GM23248 (cell line): Measurements from ENCODE around the gene TPM4. TPM values are rescaled to one million over a fixed set of nuclear protein-coding genes. Genes with fewer than 3 reads are reported as not detected.

ENCODE experiments used
- DNase-seq: peaks from one replicate; pipeline ENCODE4 v3.0.0-alpha.2; 2015
- H2AFZ ChIP-seq: fragments of 200-600 bp; sonication (generic); 2 replicates; pipeline ENCODE4 v1.6.1; 2016; ENCODE audit warnings: antibody characterized with exemption
- H3F3A ChIP-seq: fragments of 200-600 bp; sonication (generic); 2 replicates; pipeline ENCODE4 v1.6.1; 2016; ENCODE audit warnings: mild to moderate bottlenecking, antibody characterized with exemption, mixed run types; ENCODE audit not compliant: insufficient read depth
- H3K27ac ChIP-seq: fragments of 200-600 bp; sonication (generic); 2 replicates; pipeline ENCODE4 v1.5.1; 2016; ENCODE audit warnings: mild to moderate bottlenecking
- H3K27me3 ChIP-seq: fragments of 200-600 bp; sonication (generic); replicated peaks from 2 replicates; pipeline ENCODE4 v1.6.1; 2016; ENCODE audit warnings: mild to moderate bottlenecking; ENCODE audit not compliant: insufficient read depth
- H3K36me3 ChIP-seq: fragments of 200-600 bp; sonication (generic); 2 replicates; pipeline ENCODE4 v1.6.1; 2016; ENCODE audit warnings: low read depth, mild to moderate bottlenecking
- H3K4me1 ChIP-seq: fragments of 200-600 bp; sonication (generic); 2 replicates; pipeline ENCODE4 v1.6.1; 2016; ENCODE audit warnings: mild to moderate bottlenecking; ENCODE audit not compliant: insufficient read depth
- H3K4me2 ChIP-seq: fragments of 200-600 bp; sonication (generic); one replicate; pipeline ENCODE4 v1.6.1; 2016; ENCODE audit warnings: mild to moderate bottlenecking; ENCODE audit not compliant: unreplicated experiment
- H3K4me3 ChIP-seq: fragments of 200-600 bp; sonication (generic); 2 replicates; pipeline ENCODE4 v1.5.1; 2016; ENCODE audit warnings: mild to moderate bottlenecking
- H3K79me2 ChIP-seq: fragments of 200-600 bp; sonication (generic); 2 replicates; pipeline ENCODE4 v1.6.1; 2016; ENCODE audit warnings: mild to moderate bottlenecking; ENCODE audit not compliant: insufficient read depth
- H3K9ac ChIP-seq: fragments of 200-600 bp; sonication (generic); 2 replicates; pipeline ENCODE4 v1.6.1; 2016; ENCODE audit warnings: mild to moderate bottlenecking
- H3K9me2 ChIP-seq: fragments of 200-600 bp; sonication (generic); 2 replicates; pipeline ENCODE4 v1.6.1; 2016; ENCODE audit warnings: mixed run types, mild to moderate bottlenecking, moderate library complexity; ENCODE audit not compliant: insufficient read depth
- H3K9me3 ChIP-seq: fragments of 200-600 bp; sonication (generic); one replicate; pipeline ENCODE4 v1.6.1; 2017; ENCODE audit warnings: low read depth
- H4K20me1 ChIP-seq: fragments of 200-600 bp; sonication (generic); 2 replicates; pipeline ENCODE4 v1.6.0; 2016; ENCODE audit not compliant: insufficient read depth
- EZH2 ChIP-seq: fragments of 200-600 bp; sonication (generic); IDR thresholded peaks from 2 replicates; pipeline ENCODE4 v1.6.1; 2018; ENCODE audit warnings: antibody characterized with exemption, mild to moderate bottlenecking; ENCODE audit not compliant: insufficient read depth, poor library complexity, severe bottlenecking
- EZH2phosphoT487 ChIP-seq: fragments of 200-600 bp; sonication (generic); IDR thresholded peaks from 2 replicates; pipeline ENCODE4 v1.6.1; 2018; ENCODE audit warnings: antibody characterized with exemption, moderate library complexity, mild to moderate bottlenecking, low read depth; ENCODE audit not compliant: insufficient read depth
- whole genome bisulfite sequencing, 2 experiments: methylation state at CpG; one replicate each; pipeline ENCODE4 v1.1.6; 2015 to 2017; ENCODE audit warnings: low lambda C conversion rate in 2 of 2, low coverage in 1 of 2; ENCODE audit errors: missing lambda C conversion rate in 2 of 2; 5-methylcytosine and 5-hydroxymethylcytosine counted together
- in situ Hi-C: fragments of 300-500 bp; cut with MboI; formaldehyde crosslinking; loops from 2 replicates; pipeline ENCODE4 v1.15.0; 2020
- polyA plus RNA-seq: library from polyadenylated mRNA; unstranded; fragments of >200 nt; fragmentation: Nextera tagmentation; extraction: Ambion mirVana; gene quantifications from 2 replicates; pipeline ENCODE4 v1.2.1, GENCODE V29; 2016
- total RNA-seq: library from RNA; depleted of rRNA; stranded (reverse); fragments of >200 nt; shearing (Covaris generic); gene quantifications from 2 replicates; pipeline ENCODE4 v1.2.3, GENCODE V29; 2014

The TPM4 gene
- total and polyA plus RNA-seq, 2 experiments from 2014 or later, result 1,408 to 1,469 TPM

DNA sequence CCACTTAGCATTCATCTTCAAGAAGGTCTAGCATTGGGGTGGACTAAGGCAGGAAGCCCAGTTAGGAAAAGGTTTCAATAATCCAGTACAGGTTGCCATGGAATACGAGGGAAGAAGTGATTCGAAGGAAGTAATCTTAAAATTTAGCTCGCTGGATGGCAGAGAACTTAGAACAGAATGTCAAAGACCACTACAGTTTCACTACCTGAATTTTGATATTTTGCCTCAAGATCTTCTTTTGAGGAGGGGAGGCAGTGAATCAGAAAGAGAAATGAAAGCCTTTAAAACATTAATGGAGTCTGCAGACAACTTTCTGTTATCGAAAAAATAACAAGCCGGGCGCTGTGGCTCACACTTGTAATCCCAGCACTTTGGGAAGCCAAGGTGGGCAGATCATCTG, 28.4 kb downstream of the TPM4 start:
- no peak for DNase-seq
- Histone ChIP-seq H3K9me2 (no peaks in the 10 kb centered on the region), H3K4me2 (no peak overlapping the region), H3K4me1 (no peaks in the 10 kb centered on the region), H3K79me2 (peaks cover 5% of the 10 kb centered on the region; the same call in 1 of the 2 replicates), H3K36me3 (peaks cover 40% of the 10 kb centered on the region), H3F3A (peaks cover 74% of the 10 kb centered on the region), H3K27me3 (no peaks in the 10 kb centered on the region), H3K9ac (no peak overlapping the region), H3K9me3 (no peaks in the 10 kb centered on the region), H4K20me1 (no peaks in the 10 kb centered on the region), H3K27ac (peak overlapping the region; percentile 38), H2AFZ (no peak overlapping the region), H3K4me3 (no peak overlapping the region)
- WGBS, 2 experiments, result 97% methylated on average over 6 of the region's 6 CpGs
- TF ChIP-seq EZH2 (no peak), EZH2phosphoT487 (no peak)
- in situ Hi-C loops, result no loop called here

- no peak overlapping the region for H3K4me2 ChIP-seq
- H3K9me2 ChIP-seq, result no peaks in the 10 kb centered on the region
- H3K27ac ChIP-seq, result peak overlapping the region; percentile 38
- H3K4me3 ChIP-seq, result no peak overlapping the region
- peaks cover 26% of the 10 kb centered on the region for H3K36me3 ChIP-seq
- no peaks in the 10 kb centered on the region for H3K79me2 ChIP-seq
- DNase-seq, result peak; percentile 78
- in situ Hi-C loops, result no loop called here
- H3K9me3 ChIP-seq, result no peaks in the 10 kb centered on the region
- no peak for TF ChIP-seq EZH2phosphoT487
- no peak for TF ChIP-seq EZH2
- peaks cover 60% of the 10 kb centered on the region for H3F3A ChIP-seq
- no peak overlapping the region for H3K9ac ChIP-seq
- no peaks in the 10 kb centered on the region for H4K20me1 ChIP-seq
- H3K4me1 ChIP-seq, result no peaks in the 10 kb centered on the region
- WGBS, 2 experiments, result 1 to 6% methylated on average over 3 of the region's 3 CpGs
- H3K27me3 ChIP-seq, result no peaks in the 10 kb centered on the region
- H2AFZ ChIP-seq, result no peak overlapping the region
Observed at GRCh38 chr19:16106121-16106520, 29.8 kb downstream of the TPM4 start.

DNA sequence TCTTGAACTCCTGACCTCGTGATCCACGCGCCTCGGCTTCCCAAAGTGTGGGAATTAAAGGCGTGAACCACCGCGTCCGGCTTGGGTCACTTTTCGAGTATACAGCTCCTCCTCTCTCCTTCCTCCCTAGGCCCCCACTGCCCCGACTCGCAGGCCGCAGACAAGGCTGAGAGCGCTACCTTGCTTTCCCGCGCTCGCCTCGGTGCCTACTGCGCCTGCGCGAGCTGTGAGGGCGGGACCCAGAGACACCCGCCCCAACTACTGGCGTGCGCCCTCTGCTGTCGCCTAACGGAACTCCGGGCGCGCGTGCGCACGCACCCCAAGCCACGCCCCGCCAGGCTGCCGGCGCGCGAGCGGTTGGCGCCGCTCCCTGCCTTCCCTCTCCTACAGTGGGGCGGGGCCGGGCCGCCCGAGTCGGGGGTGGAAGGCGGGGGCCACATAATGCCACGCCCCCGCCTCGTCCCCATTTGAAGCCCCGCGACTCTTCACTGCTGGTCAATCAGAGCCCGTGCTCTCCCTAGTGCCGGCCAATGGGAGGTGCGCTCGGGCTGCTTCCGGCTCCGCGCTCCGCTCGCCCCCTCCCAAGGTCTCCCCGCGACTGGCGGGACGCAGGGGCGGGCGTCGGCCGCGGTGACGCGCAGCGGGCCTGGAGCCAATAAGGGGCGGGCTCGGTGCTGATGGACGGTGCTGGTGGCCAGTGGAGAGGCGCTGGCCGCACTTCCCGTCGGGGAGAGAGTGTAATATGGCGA, 35.0 kb downstream of the TPM4 start, which contains the start of gene RAB8A:
Gene RAB8A (plus strand): TSS at position 730 of the 749 bp plus-strand sequence. CDS start 13 bp downstream, at position 743.
- Histone ChIP-seq H3F3A (peaks cover 12% of the 10 kb centered on the region; the same call in 1 of the 2 replicates), H3K9ac (peak within 1 kb of the TSS; percentile 87), H3K4me2 (peak within 1 kb of the TSS; percentile 87), H2AFZ (peak within 1 kb of the TSS; percentile 91), H4K20me1 (no peaks in the 10 kb centered on the region), H3K4me3 (peak within 1 kb of the TSS; percentile 96), H3K9me3 (no peaks in the 10 kb centered on the region), H3K79me2 (peaks cover 46% of the 10 kb centered on the region), H3K27ac (peak within 1 kb of the TSS; percentile 58), H3K4me1 (peaks cover 8% of the 10 kb centered on the region; the same call in 1 of the 2 replicates), H3K9me2 (no peaks in the 10 kb centered on the region), H3K27me3 (no peaks in the 10 kb centered on the region), H3K36me3 (no peaks in the 10 kb centered on the region)
- DNase-seq, result peak; percentile 100
- TF ChIP-seq EZH2, result no peak
- no peak for TF ChIP-seq EZH2phosphoT487
- in situ Hi-C loops, result no loop called here
- WGBS, 2 experiments, result 1 to 2% methylated on average over 60 to 80 of the region's 81 CpGs

GRCh38 chr19:16111909-16112752, 35.8 kb downstream of the TPM4 start:
- H3K4me1 ChIP-seq, result peaks cover 8% of the 10 kb centered on the region; the same call in 1 of the 2 replicates
- peak overlapping the region; percentile 96 for H3K4me3 ChIP-seq
- H4K20me1 ChIP-seq, result no peaks in the 10 kb centered on the region
- peak; percentile 41 for DNase-seq
- H3K9me2 ChIP-seq, result no peaks in the 10 kb centered on the region
- in situ Hi-C loops, result no loop called here
- H3K4me2 ChIP-seq, result peak overlapping the region; percentile 87
- H3K27me3 ChIP-seq, result no peaks in the 10 kb centered on the region
- H3K36me3 ChIP-seq, result no peaks in the 10 kb centered on the region
- peak overlapping the region; percentile 87 for H3K9ac ChIP-seq
- H3K27ac ChIP-seq, result peak overlapping the region; percentile 58
- no peak for TF ChIP-seq EZH2
- TF ChIP-seq EZH2phosphoT487, result no peak
- H2AFZ ChIP-seq, result peak overlapping the region; percentile 91
- 4 to 5% methylated on average over 25 to 36 of the region's 37 CpGs for WGBS, 2 experiments
- peaks cover 5% of the 10 kb centered on the region; the same call in 1 of the 2 replicates for H3F3A ChIP-seq
- H3K9me3 ChIP-seq, result no peaks in the 10 kb centered on the region
- peaks cover 54% of the 10 kb centered on the region for H3K79me2 ChIP-seq
